Measurements from ENCODE around the gene C2CD2.

GRCh38 chr21:41864311-41865001, 89.4 kb downstream of the C2CD2 start:
- TF ChIP-seq, protein P1, sequence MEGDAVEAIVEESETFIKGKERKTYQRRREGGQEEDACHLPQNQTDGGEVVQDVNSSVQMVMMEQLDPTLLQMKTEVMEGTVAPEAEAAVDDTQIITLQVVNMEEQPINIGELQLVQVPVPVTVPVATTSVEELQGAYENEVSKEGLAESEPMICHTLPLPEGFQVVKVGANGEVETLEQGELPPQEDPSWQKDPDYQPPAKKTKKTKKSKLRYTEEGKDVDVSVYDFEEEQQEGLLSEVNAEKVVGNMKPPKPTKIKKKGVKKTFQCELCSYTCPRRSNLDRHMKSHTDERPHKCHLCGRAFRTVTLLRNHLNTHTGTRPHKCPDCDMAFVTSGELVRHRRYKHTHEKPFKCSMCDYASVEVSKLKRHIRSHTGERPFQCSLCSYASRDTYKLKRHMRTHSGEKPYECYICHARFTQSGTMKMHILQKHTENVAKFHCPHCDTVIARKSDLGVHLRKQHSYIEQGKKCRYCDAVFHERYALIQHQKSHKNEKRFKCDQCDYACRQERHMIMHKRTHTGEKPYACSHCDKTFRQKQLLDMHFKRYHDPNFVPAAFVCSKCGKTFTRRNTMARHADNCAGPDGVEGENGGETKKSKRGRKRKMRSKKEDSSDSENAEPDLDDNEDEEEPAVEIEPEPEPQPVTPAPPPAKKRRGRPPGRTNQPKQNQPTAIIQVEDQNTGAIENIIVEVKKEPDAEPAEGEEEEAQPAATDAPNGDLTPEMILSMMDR (IDR thresholded peaks at IDR 0.05), result no peak
- TF ChIP-seq POLR2A (IDR thresholded peaks at IDR 0.05), result no peak
- no peak for TF ChIP-seq POLR2AphosphoS5 (IDR thresholded peaks at IDR 0.05)

All from suprapubic skin (tissue), 4 donors.